Measurements from ENCODE around the gene NELFA. TPM values are rescaled to one million over a fixed set of nuclear protein-coding genes. Genes with fewer than 3 reads are reported as not detected.

NELFA gene
- total RNA-seq, 1 donor from 2014 or later = 55.2 TPM

GRCh38 chr4:2049381-2049780, 40.6 kb upstream of the NELFA start:
- H3K27ac Mint-ChIP-seq (ENCODE audit: unreplicated experiment) = no peak overlapping the region
- H3K36me3 Mint-ChIP-seq (ENCODE audit: low read depth) = no peaks in the 10 kb centered on the region
- peak overlapping the region; percentile 31 for H3K4me3 Mint-ChIP-seq
- peaks cover 12% of the 10 kb centered on the region for H3K27me3 Mint-ChIP-seq (ENCODE audit: low read depth)
- TF ChIP-seq CTCF (conservative IDR thresholded peaks at IDR 0.05) = no peak
- H3K4me1 Mint-ChIP-seq = no peaks in the 10 kb centered on the region
- no peaks in the 10 kb centered on the region for H3K9me3 Mint-ChIP-seq
- DNase-seq (ENCODE audit: low read depth, low spot score) = no peak

- Mint-ChIP-seq H3K27me3 (ENCODE audit: low read depth) (peaks cover 10% of the 10 kb centered on the region), H3K4me3 (no peak overlapping the region), H3K4me1 (no peaks in the 10 kb centered on the region), H3K36me3 (ENCODE audit: low read depth) (no peaks in the 10 kb centered on the region), H3K9me3 (no peaks in the 10 kb centered on the region), H3K27ac (ENCODE audit: unreplicated experiment) (no peak overlapping the region)
- no peak for DNase-seq (ENCODE audit: low read depth, low spot score)
- TF ChIP-seq CTCF (conservative IDR thresholded peaks at IDR 0.05) = no peak
Observed at GRCh38 chr4:2048831-2049230, 40.1 kb upstream of the NELFA start.

- no peak overlapping the region for H3K27ac Mint-ChIP-seq (ENCODE audit: unreplicated experiment)
- DNase-seq (ENCODE audit: low read depth, low spot score) = no peak
- TF ChIP-seq CTCF (conservative IDR thresholded peaks at IDR 0.05) = no peak
- H3K9me3 Mint-ChIP-seq = no peaks in the 10 kb centered on the region
- H3K4me1 Mint-ChIP-seq = no peaks in the 10 kb centered on the region
- H3K36me3 Mint-ChIP-seq (ENCODE audit: low read depth) = no peaks in the 10 kb centered on the region
- H3K27me3 Mint-ChIP-seq (ENCODE audit: low read depth) = peaks cover 10% of the 10 kb centered on the region
- H3K4me3 Mint-ChIP-seq = peak overlapping the region; percentile 52
Observed at GRCh38 chr4:2047781-2048581, 39.2 kb upstream of the NELFA start.

- no peak for DNase-seq (ENCODE audit: low read depth, low spot score)
- no peak overlapping the region for H3K4me3 Mint-ChIP-seq
- H3K36me3 Mint-ChIP-seq (ENCODE audit: low read depth) = no peaks in the 10 kb centered on the region
- no peaks in the 10 kb centered on the region for H3K4me1 Mint-ChIP-seq
- H3K27ac Mint-ChIP-seq (ENCODE audit: unreplicated experiment) = no peak overlapping the region
- H3K27me3 Mint-ChIP-seq (ENCODE audit: low read depth) = peaks cover 9% of the 10 kb centered on the region
- H3K9me3 Mint-ChIP-seq = no peaks in the 10 kb centered on the region
- no peak for TF ChIP-seq CTCF (conservative IDR thresholded peaks at IDR 0.05)
Observed at GRCh38 chr4:2047031-2047660, 38.4 kb upstream of the NELFA start.

GRCh38 chr4:2046031-2046961, 37.5 kb upstream of the NELFA start:
- TF ChIP-seq CTCF (conservative IDR thresholded peaks at IDR 0.05) = no peak
- Mint-ChIP-seq H3K4me1 (no peaks in the 10 kb centered on the region), H3K9me3 (no peaks in the 10 kb centered on the region), H3K27me3 (ENCODE audit: low read depth) (peaks cover 9% of the 10 kb centered on the region), H3K27ac (ENCODE audit: unreplicated experiment) (no peak overlapping the region), H3K36me3 (ENCODE audit: low read depth) (no peaks in the 10 kb centered on the region), H3K4me3 (peak overlapping the region; percentile 71)
- DNase-seq (ENCODE audit: low read depth, low spot score) = no peak
